HTERT RPE-1 (cell line): ENCODE results near the gene SGCG.
"Not testable (repeated sequence)": the region's sequence is repeated elsewhere in the genome, so short reads cannot be mapped to it uniquely, and the experiment has no call there.

Source experiments
- in situ Hi-C: fragments of 300-500 bp; cut with MboI; formaldehyde crosslinking; loops from 4 replicates; pipeline ENCODE4 v1.14.3; 2020; ENCODE audit warnings: low sequenced_read_pairs

The SGCG gene

DNA sequence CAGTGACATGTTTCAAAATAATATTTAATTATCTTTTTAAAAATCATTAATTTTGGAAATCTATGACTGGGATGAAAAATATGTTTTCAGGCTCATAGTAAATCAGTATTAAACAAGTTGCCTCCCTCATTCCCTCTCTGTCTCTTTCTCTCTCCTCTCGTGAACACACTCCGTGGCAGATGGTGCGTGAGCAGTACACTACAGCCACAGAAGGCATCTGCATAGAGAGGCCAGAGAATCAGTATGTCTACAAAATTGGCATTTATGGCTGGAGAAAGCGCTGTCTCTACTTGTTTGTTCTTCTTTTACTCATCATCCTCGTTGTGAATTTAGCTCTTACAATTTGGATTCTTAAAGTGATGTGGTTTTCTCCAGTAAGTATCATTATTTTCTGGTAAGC is 22.7 kb downstream of the SGCG start:
- in situ Hi-C loops, result no loop called here

DNA sequence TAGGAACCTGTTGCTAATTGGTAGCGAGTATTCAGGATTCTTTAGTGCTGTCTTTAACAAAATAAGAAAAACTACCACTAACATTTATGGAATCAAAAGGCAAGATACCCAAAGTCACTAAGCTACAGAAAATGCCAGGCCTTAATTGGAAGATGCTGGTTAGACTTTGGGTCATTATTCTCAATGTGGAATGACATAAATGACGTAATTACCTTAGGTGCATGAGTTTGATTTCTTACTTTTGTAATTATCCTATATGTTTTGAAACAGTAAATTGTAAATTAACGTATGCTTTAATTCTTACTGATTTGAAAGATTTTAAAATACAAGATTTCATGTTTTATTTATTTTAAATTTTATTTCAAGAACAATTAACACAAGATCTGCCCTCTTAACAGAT is 25.0 kb downstream of the SGCG start:
- in situ Hi-C loops, result no loop called here

- in situ Hi-C loops, result no loop called here
These were observed 31.9 kb downstream of the SGCG start for GRCh38 chr13:23212671-23213070.

DNA sequence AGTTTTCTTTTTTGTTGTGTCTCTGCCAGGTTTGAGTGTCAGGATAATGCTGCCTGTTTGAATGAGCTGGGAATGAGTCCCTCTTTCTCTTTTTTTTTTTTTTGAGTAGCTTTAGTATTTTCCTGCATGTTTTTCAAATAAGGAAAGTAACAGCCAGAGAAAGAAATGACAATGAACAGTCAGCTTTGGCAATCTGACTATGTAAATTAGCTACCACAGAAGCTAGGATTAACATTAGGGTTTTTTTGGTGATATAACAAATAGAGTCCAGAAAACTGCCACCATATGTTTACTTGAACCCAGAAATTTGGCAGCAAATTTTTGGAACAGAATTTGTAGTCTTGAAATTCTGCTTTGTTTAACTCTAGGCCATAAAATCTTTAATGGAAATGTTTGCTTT is 50.5 kb downstream of the SGCG start:
- in situ Hi-C loops, result no loop called here

- in situ Hi-C loops, result no loop called here
These were observed 55.2 kb downstream of the SGCG start for GRCh38 chr13:23235994-23236393.

DNA sequence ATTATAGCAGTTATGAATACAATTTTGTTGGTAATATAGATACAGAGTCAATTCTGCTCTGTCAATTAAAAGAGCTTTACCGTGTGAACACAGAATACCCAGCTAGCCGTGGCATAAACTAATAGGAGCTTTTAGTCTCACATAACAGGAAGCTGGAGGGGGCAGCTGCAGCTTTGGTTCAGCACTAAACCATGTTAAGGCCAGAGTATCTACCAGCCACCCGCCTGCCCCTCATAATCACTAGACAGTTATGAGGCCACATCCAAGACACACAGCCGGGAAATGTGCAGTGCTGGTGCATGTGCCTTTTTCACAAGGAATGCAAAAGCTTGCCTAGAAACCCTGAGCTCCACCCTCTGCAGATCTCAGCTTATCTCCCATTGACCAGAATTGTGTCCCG is 62.3 kb downstream of the SGCG start:
- in situ Hi-C loops, result no loop called here

DNA sequence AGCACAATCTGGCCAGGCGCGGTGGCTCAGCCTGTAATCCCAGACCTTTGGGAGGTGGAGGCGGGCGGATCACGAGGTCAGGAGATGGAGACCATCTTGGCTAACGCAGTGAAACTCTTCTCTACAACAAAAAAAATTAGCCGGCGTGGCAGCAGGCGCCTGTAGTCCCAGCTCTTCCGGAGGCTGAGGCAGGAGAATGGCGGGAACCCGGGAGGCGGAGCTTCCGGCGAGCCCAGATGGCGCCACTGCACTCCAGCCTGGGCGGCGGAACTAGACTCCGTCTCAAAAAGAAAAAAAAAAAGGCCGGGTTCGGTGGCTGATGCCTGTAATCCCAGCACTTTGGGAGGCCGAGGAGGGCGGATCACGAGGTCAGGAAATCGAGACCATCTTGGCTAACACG is 67.6 kb downstream of the SGCG start:
- in situ Hi-C loops, result not testable (repeated sequence)

DNA sequence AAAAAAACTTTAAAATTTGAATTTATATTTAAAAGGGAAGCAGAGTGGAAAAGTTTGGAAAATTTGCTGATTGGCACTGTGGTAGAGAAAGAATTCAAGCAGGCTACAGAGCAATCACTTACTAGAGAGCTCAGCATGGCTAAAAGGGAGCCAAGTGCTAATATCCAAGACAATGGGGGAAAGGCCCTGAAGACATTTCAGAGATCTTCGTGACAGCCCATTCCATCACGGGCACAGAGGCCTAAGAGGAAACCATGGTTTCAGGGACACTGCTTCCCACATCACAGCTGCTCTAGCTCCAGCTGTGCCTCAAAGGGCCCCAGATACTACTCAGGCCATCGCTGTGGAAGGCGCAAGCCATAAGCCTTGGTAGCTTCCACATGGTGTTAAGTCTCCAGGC is 73.7 kb downstream of the SGCG start:
- in situ Hi-C loops, result no loop called here

DNA sequence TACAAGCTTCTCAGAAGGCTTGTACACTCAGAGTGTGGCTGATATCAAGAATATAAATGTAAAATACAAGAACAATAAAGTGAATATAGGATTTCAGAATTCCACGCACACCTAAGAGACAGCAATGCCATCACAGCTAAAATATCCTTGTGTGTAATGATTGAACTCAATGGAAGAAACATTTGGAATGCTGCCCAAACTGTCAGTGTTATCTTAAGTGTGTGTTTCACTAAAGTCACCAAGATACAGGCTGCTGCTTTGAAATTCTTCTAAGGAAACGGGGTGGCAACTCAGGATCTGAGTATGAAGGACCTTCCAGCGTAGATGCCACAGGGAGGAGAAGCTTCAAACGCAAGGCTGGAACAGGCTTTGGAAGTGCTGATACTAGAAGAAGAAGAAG is 86.8 kb downstream of the SGCG start:
- in situ Hi-C loops, result no loop called here

DNA sequence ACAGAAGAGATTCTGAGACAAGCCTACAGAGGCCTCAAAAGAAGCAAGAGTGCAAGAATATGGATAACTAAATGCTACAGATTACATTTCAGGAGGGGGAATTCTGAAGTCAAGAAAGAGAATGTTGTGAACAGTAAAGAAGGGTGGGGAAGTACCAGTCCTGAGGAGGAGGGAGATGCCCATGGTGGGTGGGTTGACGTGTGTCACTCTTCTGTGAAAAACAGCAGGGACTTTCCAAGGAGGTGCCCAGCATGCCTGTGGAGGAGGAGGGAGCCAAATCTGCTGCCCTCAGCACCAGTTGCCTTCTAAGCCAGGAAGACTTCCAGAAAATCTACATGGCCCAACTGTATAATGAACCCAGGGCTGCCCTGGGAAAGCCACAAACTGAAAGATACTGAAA is 87.7 kb downstream of the SGCG start:
- in situ Hi-C loops, result no loop called here

DNA sequence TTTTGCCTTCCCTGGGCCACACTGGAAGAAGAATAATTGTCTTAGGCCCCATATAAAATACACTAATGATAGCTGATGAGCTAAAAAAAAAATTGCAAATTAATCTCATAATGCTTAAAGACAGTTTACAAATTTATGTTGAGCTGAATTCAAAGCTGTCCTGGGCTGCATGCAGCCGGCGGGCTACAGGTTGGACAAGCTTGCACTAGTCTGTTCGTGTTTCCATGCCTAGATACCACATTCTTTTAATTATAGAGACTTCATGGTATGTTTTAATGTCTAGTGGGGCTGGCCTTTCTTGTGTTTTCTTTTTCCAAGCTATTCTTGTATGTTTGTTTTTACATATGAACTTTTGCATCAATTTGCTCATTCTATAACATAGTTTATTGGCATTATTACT is 90.6 kb downstream of the SGCG start:
- in situ Hi-C loops, result no loop called here

DNA sequence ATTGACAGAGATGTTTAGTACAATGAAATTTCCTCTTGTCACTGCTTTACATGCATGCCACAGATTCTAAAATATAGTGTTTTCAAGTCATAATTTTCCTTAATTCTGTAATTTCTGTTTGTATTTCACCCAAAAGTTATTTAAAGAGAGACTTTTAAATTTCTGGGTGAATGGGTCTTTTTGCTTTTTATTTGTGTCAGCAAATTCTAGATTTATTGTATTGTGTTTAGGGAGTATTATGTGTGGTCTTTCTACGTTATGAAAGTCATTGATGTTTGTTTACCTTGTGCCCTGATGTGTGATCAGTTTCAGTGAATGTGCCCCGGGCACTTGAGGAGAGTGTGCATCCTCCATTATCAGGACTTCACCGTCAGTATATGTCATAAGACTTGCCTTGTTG is 92.7 kb downstream of the SGCG start:
- in situ Hi-C loops, result no loop called here

DNA sequence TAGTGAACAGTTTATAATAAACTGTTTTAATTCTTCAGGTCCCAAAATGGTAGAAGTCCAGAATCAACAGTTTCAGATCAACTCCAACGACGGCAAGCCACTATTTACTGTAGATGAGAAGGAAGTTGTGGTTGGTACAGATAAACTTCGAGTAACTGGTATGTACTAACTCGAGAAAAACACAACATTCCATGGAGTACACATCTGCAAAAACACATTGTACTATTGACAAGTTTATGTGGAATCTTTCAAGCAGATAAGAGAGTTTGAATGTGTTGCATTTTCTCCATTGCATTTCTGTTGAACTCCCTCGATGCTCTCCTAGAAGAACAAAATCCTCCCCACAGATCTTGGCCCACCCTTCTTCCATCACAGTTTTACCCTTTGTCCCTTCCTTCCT is 98.5 kb downstream of the SGCG start:
- in situ Hi-C loops, result no loop called here

DNA sequence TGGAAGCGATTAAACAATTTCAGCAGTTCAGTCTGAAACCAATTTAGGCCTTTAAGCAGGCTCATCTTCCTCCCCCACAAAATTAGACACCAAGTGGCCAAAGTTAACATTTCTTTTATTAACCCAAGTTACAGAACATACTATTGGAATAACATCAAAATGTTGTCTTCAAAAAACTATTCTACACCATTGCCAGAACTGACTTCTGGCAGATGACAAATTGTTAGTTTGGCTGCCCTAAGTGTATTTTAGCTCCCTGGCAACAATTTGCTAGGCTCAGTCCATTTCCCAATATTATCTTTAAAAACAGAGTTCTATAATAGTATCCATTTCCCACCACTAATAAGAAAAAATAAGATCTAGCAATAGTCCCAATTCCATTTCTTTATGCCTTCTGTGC is 107.8 kb downstream of the SGCG start:
- in situ Hi-C loops, result no loop called here

DNA sequence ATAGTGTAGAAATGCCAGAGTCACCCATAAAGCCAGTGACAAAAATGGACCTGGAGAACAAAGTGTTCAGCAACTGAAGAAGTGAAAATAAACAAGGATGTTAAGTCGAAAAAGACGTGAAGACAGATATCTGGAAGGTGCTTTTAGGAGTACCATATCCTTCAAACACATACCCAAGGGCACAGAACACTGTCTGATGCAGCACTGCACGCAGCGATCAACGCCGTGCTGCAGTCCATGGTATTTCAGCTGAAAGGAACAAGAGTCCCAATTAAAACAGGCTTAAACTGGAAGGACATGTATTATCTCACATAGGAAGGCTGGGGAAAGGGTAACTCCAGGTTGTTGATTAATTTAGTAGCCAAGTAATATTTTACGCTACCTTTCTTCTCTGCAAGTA is 108.2 kb downstream of the SGCG start:
- in situ Hi-C loops, result no loop called here

DNA sequence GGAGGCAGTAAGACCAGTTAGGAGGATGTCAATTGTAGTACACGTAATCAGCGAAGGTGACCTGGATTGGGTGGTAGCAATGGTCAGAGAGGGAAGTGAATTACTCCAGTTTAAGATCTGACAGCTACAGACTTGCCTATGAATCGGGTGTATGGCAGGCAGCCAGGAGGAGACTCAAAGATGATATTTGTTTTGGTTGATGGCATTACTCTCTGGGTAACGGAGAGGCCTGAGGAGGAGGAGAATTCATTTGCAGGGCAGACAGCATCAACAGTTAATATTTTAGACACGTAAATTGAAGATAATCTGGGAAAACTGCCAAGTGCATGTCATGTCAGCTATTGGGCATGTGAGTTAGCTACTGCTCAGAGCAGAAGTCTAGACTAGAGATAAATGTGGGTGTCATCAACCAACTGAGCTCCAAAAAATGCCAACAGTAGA is 109.2 kb downstream of the SGCG start:
- in situ Hi-C loops, result no loop called here

DNA sequence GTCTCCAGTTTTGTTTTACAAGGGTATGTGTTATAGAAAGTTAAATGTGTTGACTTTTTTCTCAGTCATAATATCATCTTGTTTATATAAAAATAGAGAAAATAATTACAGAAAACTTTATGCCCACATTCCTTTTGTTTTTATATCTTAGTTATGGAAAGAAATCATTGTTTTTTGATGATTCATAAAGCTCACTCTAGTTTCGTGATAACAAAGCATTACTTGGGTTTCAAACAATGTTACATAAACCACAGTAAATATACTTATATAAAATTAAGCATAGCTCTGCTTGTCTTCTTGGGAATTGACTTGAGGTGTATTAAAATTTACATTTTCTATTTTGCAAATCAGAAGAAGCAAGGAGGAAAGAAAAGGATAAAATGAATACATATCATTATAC is 111.8 kb downstream of the SGCG start:
- in situ Hi-C loops, result no loop called here

GRCh38 chr13:23314837-23315236 is 134.1 kb downstream of the SGCG start:
- in situ Hi-C loops, result not testable (repeated sequence)

GRCh38 chr13:23319883-23320224 is 139.1 kb downstream of the SGCG start:
- in situ Hi-C loops, result no loop called here

DNA sequence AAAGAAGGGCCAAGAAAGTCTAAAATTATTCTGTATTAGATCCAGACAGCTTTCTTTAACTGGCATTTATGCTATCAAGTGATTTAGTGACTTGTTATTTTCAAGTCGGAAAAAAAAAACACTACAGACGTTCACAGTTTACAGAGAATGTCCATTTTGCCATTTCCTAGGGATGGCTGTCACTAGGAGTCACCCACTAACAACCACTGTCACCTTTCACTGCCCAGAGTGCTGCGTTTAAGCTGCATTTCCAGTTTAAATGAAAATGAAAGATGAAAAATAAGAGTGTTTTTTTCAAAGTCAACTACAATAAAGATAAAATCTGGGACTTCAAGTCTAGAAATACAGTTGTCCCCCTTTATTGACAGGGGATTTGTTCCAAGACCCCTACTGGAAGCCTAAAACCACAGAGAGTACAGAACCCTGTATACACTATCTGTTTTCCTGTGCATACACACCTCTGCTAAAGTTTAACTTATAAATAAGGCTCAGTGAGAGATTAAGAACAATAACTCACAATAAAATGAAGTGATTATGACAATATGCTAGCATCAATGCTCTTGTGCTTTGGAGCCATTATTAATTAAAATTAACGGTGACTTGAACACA is 140.3 kb downstream of the SGCG start:
- in situ Hi-C loops, result no loop called here

DNA sequence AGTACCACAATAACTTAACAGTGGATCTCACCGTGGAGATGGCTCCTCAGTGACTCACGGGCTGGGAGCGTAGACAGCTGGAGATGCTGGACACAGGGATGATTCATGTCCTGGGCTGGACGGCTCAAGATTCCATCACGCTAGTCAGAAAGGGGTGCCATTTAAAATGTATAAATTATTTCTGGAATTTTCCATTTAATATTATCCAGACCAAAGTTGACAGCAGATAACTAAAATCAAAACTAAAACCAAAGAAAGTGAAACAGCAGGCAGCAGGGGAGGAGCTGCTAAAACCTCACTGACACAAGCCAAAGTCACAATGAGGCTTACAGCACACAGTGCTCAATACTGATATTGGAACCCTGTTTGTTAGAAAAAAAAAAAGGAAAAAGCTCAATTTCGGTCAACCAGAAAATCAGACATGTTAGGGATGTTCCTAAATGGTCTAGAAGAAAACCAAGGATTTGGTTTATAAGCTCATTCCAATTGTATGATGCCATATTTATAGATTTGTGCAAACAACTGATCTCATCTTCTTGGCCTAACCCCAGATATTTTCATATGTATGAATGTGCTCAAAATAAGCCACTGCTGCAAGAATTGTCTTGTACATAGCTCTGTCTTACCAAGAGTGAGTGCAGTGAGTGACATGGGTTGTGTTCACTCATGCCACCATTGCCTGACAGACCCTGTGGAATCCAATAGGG is 140.9 kb downstream of the SGCG start:
- in situ Hi-C loops, result no loop called here

DNA sequence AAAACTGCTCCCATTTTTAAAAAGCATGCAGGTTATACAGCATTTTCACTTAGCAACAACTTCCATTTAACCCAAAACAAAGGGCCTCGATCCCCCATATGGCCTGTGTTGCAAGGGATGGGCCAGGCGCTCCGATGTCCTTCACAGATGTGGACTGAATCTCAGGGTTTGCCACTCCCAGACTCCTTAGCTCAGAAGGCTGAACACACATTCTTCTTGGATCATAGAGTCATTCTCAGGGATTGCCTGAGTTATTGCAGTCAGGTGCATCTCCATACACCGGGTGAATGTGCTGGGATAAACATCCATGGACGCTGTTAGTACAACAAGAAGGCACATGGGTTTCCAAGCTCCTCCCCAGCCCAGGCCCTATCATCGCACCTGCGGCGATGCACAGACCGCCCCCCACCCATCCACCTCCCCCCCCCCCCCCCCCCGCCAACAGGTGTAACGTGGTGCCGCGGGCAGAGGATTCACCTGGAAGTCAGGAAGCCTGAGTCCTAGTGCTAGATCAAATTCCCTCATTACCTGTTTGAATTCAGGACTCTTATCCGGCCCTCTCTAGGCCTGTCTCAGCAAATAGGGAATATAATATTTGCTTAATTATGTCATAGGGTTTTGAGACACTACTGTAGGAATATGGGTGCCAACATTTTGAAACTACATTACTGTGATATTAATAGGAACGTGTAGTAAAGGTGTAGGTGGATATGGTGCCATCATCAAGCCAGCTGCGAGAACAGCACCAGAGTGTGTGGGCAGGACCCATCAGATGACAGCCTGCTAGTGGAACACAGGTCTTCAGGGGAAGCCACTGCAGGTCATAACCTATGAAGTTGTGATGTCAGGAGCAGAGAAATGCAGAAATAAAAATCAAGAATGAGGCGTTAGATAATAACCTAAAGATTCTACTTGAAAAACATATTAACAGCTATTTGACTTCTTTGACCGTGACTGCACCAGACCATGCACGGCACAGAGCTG is 141.9 kb downstream of the SGCG start:
- in situ Hi-C loops, result no loop called here
